Vagina (tissue), 2 donors: Measurements from ENCODE around the gene SLBP.

Experiments used
- CTCF ChIP-seq, 3 experiments: fragments of 450-650 bp in 2 of 3; fragments of 200-600 bp in 1 of 3; sonication (generic) in 1 of 3; IDR thresholded peaks; one replicate each; pipeline ENCODE4 v1.5.1; 2017 to 2019; ENCODE audit warnings: antibody characterized with exemption in 3 of 3, mild to moderate bottlenecking in 2 of 3, moderate library complexity in 2 of 3
- POLR2A ChIP-seq, 2 donors: fragments of 450-650 bp; IDR thresholded peaks; one replicate each; pipeline ENCODE4 v1.6.1; 2017; ENCODE audit warnings: antibody characterized with exemption in 2 of 2, mild to moderate bottlenecking in 2 of 2, moderate library complexity in 2 of 2
- POLR2AphosphoS5 ChIP-seq, 2 donors: sonication (generic); formaldehyde crosslinking; IDR thresholded peaks; one replicate each; pipeline ENCODE4 v1.9.0; 2017; ENCODE audit warnings: antibody characterized with exemption in 2 of 2, mild to moderate bottlenecking in 2 of 2, low read depth in 1 of 2; ENCODE audit not compliant: insufficient read depth in 1 of 2

- TF ChIP-seq POLR2A (IDR thresholded peaks at IDR 0.05): no peak
- TF ChIP-seq CTCF (IDR thresholded peaks at IDR 0.05): no peak
- TF ChIP-seq POLR2AphosphoS5 (IDR thresholded peaks at IDR 0.05; ENCODE audit: insufficient read depth in 1 of 2, low read depth in 1 of 2): no peak
These were observed 33.9 kb downstream of the SLBP start for GRCh38 chr4:1678244-1678643.
